A204.1 (cell line): ENCODE results near the gene ECHDC1.
"Not testable (repeated sequence)": the region's sequence is repeated elsewhere in the genome, so short reads cannot be mapped to it uniquely, and the experiment has no call there.

Experiments
- FAIRE-seq: peaks from 2 replicates; lab custom pipeline; 2012; peaks lifted over from hg19 to GRCh38; lab: Jason Lieb, UNC

ECHDC1 gene

GRCh38 chr6:127342296-127342945, 988 bp downstream of the ECHDC1 start:
- no peak for FAIRE-seq

- FAIRE-seq: no peak
These were observed 1.8 kb downstream of the ECHDC1 start for GRCh38 chr6:127341471-127342202.

- no peak for FAIRE-seq
These were observed 3.2 kb downstream of the ECHDC1 start for GRCh38 chr6:127340171-127340570.

GRCh38 chr6:127338936-127339335, 4.5 kb downstream of the ECHDC1 start:
- no peak for FAIRE-seq

- no peak for FAIRE-seq
These were observed 10.9 kb downstream of the ECHDC1 start for GRCh38 chr6:127332383-127332961.

- FAIRE-seq: not testable (repeated sequence)
These were observed 12.2 kb downstream of the ECHDC1 start for GRCh38 chr6:127331256-127331655.

GRCh38 chr6:127328043-127328609, 15.3 kb downstream of the ECHDC1 start:
- FAIRE-seq: no peak

GRCh38 chr6:127319686-127320085, 23.7 kb downstream of the ECHDC1 start:
- no peak for FAIRE-seq

- no peak for FAIRE-seq
These were observed 25.9 kb downstream of the ECHDC1 start for GRCh38 chr6:127317388-127318128.

- FAIRE-seq: peak; percentile 21
These were observed 37.7 kb downstream of the ECHDC1 start for GRCh38 chr6:127305741-127306140.

- no peak for FAIRE-seq
These were observed 39.5 kb downstream of the ECHDC1 start for GRCh38 chr6:127303917-127304316.

GRCh38 chr6:127302728-127303660, 40.4 kb downstream of the ECHDC1 start:
- peak; percentile 98 for FAIRE-seq

GRCh38 chr6:127301199-127301700, 42.2 kb downstream of the ECHDC1 start:
- FAIRE-seq: no peak

- no peak for FAIRE-seq
These were observed 43.0 kb downstream of the ECHDC1 start for GRCh38 chr6:127300411-127300810.

GRCh38 chr6:127299522-127300240, 43.7 kb downstream of the ECHDC1 start:
- FAIRE-seq: peak; percentile 71

GRCh38 chr6:127298475-127298874, 44.9 kb downstream of the ECHDC1 start:
- FAIRE-seq: no peak

GRCh38 chr6:127297502-127298070, 45.8 kb downstream of the ECHDC1 start:
- no peak for FAIRE-seq

- no peak for FAIRE-seq
These were observed 51.9 kb downstream of the ECHDC1 start for GRCh38 chr6:127291495-127291894.

- no peak for FAIRE-seq
These were observed 52.8 kb downstream of the ECHDC1 start for GRCh38 chr6:127290391-127291265.
